Mesodermal cell (in vitro differentiated cells): ENCODE results near the gene MALAT1.

Experiments
- H3K27ac ChIP-seq: 2 replicates; pipeline ENCODE4 v1.7.0; 2013; ENCODE audit warnings: mild to moderate bottlenecking, low read depth, low read length, moderate library complexity; ENCODE audit not compliant: severe bottlenecking
- H3K36me3 ChIP-seq: 2 replicates; pipeline ENCODE4 v1.7.1; 2013; ENCODE audit warnings: mild to moderate bottlenecking, low read length, moderate library complexity; ENCODE audit not compliant: control insufficient read depth, insufficient read depth
- H3K4me1 ChIP-seq: one replicate; pipeline ENCODE4 v1.7.1; 2013; ENCODE audit warnings: mild to moderate bottlenecking, low read length; ENCODE audit not compliant: insufficient read depth, control insufficient read depth, poor library complexity, severe bottlenecking
- H3K4me3 ChIP-seq: 2 replicates; pipeline ENCODE4 v1.7.0; 2013; ENCODE audit warnings: low read length, control low read depth, mild to moderate bottlenecking; ENCODE audit not compliant: insufficient read depth, poor library complexity, severe bottlenecking; ENCODE audit errors: extremely low read depth
- H3K9me3 ChIP-seq: 2 replicates; pipeline ENCODE4 v1.7.1; 2013; ENCODE audit warnings: mild to moderate bottlenecking, low read length, moderate library complexity; ENCODE audit not compliant: control insufficient read depth
- WGBS, 2 experiments: methylation state at CpG; one replicate each; pipeline ENCODE4 v1.1.5; 2013; ENCODE audit warnings: missing lambda C conversion rate in 2 of 2; ENCODE audit not compliant: insufficient coverage in 2 of 2; 5-methylcytosine and 5-hydroxymethylcytosine counted together

Gene MALAT1

DNA sequence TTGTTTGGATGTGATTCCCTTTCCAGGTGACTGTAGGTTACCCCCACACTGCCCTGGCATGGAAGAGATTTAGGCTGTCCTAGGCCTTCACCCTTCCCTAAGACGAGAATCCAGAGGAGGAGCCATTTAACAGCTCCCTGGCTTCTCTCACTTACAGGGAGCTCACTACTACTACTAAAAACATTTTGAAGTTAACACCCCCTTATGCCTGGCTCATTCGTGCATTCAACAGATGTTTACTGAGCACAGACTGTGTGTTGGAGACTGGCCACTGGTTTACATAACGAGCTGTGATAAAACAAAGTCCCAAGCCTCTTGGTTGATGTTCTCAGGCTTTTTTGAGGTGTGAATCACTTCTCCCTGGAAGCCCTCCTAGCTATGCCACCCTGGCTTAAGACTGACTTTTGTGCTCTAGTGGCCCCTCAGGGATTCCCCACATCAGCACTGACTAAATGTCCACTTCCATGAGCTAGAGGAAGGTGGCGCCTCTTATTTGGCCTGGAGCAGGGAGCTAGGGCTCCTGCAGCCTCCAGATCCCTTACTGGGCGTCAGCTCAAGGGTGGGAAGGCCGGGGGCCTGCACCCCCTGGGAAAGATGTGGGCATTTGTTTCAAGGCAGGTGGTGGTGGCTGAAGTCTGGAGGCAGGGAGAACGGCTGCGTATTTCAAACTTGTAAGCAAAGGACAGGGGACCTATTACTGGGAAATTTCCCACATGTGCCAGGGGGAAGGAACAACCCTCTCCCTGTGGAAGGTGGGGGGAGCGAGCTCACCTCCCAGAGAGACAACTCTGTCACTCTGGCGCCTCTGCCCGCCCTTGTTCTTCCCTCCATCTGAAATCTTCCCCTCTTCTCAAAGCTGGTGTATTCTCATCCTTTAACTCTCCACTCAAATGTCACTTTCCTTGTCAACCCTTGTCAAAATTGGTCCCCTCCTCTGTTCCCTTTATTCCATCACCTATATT lies 19.4 kb upstream of the MALAT1 start:
- peak overlapping the region; percentile 72 for H3K27ac ChIP-seq
- H3K4me3 ChIP-seq: no peak overlapping the region
- WGBS, 2 experiments: 65 to 66% methylated on average over 8 to 9 of the region's 11 CpGs
- peaks cover 51% of the 10 kb centered on the region for H3K4me1 ChIP-seq
- H3K36me3 ChIP-seq: no peaks in the 10 kb centered on the region
- no peaks in the 10 kb centered on the region for H3K9me3 ChIP-seq

DNA sequence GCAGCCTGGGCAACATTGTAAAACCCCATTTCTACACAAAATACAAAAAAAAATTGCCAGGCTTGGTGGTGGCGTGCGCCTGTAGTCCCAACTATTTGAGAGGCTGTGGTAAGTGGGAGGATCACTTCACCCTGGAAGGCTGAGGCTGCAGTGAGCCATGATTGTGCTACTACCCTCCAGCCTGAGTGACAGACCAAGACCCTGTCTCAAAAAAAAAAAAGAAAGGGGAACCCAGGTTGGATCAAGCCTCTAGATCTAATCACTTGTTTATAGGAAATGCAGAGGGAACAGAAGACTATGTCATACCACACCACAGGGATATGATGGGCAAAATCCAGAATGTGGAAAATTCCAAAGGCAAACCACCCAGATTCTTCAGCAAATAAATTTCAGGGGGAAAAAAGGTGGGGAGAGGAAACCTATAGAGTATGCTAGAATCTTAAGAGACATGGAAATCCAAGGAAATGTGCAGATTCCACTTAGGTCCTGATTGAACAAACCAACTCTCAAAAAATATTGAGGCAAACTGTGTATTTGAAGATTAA lies 16.5 kb upstream of the MALAT1 start:
- Histone ChIP-seq H3K9me3 (no peaks in the 10 kb centered on the region), H3K4me3 (no peak overlapping the region), H3K27ac (peak overlapping the region; percentile 93), H3K36me3 (no peaks in the 10 kb centered on the region), H3K4me1 (peaks cover 64% of the 10 kb centered on the region)
- no CpG with 5 or more reads among the region's 2 CpGs for WGBS, 2 experiments

DNA sequence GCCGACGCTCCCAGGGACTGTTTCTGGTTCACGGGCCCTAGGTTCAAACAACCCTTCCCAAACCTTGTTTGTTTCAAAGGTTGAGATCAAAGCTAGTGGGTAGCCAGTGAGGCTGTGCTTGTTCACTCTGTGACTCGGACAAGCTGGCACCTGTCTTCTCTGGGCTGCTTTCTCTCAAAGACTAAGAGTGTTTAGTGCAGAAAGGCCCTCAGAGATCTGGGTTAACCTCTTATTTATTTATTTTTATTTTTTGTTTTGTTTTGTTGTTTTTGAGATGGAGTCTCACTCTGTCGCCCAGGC lies 13.0 kb upstream of the MALAT1 start:
- H3K36me3 ChIP-seq: no peaks in the 10 kb centered on the region
- no peak overlapping the region for H3K4me3 ChIP-seq
- H3K4me1 ChIP-seq: peaks cover 65% of the 10 kb centered on the region
- 67 to 70% methylated on average over 4 of the region's 5 CpGs for WGBS, 2 experiments
- H3K27ac ChIP-seq: peak overlapping the region; percentile 75
- H3K9me3 ChIP-seq: no peaks in the 10 kb centered on the region

DNA sequence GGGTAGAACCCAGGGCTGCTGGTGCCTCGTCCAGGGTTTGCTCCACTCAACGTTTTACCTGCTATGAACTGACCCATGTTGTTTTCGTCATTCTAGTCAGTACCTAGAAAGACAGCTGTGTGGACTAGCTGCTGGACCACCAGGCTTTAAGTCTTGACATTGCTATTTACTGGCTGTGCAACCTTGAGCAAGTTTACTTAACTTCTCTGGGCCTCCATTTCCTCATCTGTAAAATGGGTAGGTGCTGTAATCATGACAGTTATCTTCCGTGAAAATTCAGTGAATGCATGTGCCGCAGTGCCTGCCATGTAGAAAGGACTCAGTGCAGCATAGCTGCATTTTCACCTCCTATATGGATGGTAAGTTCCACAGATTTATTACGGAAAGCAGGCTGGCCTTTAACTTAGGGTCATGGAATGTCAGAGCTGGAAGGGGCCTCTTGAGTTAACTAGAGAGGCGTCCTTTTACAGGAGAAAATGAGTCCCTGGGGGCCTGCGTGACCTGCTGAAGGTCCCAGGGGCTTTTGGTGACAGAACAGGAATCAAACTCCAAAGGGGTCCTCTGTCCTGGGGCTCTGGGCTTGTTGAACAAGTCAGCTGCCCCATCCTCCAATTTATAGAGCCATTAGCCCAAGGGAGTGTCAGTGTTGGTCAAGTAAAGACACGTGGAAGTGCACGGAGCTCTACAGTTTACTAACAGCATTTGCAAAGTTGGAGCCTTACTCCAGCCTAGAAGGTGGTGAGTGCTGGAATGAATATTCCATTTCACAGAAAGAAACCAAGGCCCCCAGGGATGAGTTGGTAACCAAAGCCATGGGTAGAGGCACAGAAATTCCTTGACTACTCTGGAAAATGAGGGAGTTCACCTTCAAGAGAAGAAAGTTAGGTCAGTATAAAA lies 12.0 kb upstream of the MALAT1 start:
- H3K27ac ChIP-seq: peak overlapping the region; percentile 96
- 86 to 97% methylated on average over 8 to 9 of the region's 10 CpGs for WGBS, 2 experiments
- no peaks in the 10 kb centered on the region for H3K9me3 ChIP-seq
- no peak overlapping the region for H3K4me3 ChIP-seq
- peaks cover 68% of the 10 kb centered on the region for H3K4me1 ChIP-seq
- no peaks in the 10 kb centered on the region for H3K36me3 ChIP-seq

DNA sequence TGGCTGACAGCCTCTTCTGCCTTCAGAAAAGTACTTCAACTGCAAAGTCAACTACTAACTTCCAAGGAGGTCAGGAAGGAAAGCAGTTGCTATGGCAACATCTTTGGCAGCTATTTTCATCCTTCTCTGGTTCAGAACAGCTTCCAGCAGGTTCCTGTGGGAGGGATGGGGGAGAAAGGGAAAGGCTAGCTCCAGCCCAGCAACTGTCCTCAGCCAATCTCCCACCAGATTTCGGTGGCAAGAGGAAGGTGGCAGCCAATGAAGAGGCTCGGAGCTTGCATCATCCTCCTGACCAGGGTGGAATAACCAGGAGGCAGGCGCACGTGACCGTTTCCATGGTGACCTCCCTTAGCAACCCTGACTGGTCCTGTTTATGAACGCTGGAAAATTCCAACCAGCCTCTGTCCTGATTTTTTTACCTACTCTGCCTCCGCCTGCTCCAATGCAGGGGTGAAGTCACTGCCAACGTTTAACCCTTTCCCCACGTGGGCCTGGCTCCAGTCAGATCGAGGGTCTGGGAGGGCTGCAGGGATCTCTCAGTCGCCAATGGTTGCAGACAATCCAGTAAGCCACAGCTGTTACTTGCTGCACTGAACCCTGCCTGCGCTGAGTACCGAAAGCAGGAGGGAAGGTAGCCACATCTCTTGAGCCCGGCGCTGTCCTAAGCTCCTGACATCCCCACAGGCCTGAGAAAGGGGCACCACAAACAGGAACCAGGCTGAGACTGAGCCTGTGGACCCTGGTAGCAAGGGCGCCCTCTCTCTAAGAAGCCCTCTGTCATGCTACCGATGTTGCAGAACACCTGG lies 11.2 kb upstream of the MALAT1 start:
- H3K4me1 ChIP-seq: peaks cover 68% of the 10 kb centered on the region
- peak overlapping the region; percentile 98 for H3K27ac ChIP-seq
- WGBS, 2 experiments: 5 to 6% methylated on average over 16 to 17 of the region's 17 CpGs
- H3K4me3 ChIP-seq: peak overlapping the region; percentile 25
- no peaks in the 10 kb centered on the region for H3K36me3 ChIP-seq
- H3K9me3 ChIP-seq: no peaks in the 10 kb centered on the region

DNA sequence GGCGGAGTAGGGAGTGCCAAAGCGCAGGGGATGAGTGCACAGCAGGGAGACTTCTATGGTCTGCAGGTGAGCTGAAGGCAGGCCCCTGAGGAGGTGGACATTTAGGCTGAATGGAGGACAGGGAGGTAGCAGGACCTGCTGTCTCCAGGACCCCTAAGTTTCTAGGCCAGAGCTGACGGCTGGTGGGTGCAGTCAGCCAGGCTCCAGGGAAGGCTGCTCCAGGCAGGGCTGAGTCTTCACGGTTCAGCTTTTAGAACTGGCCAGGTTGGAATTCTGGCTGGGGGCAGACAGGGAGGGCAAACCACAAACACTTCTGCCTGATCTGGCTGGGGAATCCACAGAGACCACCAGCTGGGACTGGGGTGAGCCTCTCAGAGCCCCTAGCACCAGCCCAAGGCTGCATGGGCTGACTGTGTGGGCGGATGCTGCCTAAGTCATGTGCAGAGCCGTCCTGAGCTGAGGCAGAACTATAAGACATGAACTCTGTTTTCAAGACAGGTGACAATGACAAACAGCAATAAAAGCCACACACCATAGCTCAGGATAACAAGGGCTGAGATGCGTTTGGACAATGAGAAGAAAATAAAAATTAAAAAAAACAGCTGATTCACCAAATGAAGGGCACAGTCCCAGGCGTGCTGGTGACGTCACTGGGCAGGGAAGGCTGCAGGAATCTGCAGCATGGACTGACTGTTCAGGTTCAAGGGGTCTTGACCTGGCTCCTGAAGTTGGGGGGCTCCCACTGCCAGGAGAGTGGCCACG lies 10.4 kb upstream of the MALAT1 start:
- H3K4me1 ChIP-seq: peaks cover 72% of the 10 kb centered on the region
- H3K27ac ChIP-seq: peak overlapping the region; percentile 98
- H3K9me3 ChIP-seq: no peaks in the 10 kb centered on the region
- H3K36me3 ChIP-seq: no peaks in the 10 kb centered on the region
- WGBS, 2 experiments: 49 to 62% methylated on average over 7 to 9 of the region's 10 CpGs
- H3K4me3 ChIP-seq: peak overlapping the region; percentile 25

DNA sequence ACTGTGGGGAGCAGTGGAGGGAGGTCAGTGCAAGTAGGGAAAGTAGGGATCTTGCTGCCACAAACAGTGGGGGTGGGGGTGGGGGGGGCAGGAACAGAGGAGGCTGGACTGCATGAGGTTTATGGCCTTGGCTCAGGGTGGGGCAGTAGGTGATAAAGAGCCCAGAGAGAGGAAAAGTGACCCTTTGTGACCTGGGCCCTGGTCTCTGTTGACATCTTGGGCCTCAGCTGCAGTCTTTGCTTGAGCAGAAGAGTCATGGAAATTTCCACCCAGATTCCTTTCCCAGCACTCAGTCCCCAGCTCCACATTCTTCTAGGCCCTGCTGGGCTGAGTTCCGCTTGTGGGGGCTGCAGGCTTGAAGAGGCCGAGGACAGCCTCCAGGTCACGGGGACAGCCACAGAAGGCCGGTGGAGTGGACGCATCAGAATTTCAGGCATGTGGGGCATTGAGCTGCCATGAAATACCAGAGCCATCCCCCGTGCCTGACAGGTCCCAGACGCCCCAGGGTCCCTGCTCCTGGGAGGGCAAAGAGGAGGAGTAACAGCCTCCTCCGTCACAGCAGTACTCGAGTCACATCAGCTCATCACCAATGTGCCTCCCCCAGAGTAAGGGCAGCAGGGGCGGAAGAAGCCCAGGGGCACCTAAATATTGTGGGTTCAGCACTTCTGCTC lies 9.7 kb upstream of the MALAT1 start:
- H3K9me3 ChIP-seq: no peaks in the 10 kb centered on the region
- WGBS, 2 experiments: 11 to 14% methylated on average over 7 to 9 of the region's 10 CpGs
- no peaks in the 10 kb centered on the region for H3K36me3 ChIP-seq
- H3K4me1 ChIP-seq: peaks cover 79% of the 10 kb centered on the region
- H3K4me3 ChIP-seq: peak overlapping the region; percentile 25
- peak overlapping the region; percentile 98 for H3K27ac ChIP-seq

DNA sequence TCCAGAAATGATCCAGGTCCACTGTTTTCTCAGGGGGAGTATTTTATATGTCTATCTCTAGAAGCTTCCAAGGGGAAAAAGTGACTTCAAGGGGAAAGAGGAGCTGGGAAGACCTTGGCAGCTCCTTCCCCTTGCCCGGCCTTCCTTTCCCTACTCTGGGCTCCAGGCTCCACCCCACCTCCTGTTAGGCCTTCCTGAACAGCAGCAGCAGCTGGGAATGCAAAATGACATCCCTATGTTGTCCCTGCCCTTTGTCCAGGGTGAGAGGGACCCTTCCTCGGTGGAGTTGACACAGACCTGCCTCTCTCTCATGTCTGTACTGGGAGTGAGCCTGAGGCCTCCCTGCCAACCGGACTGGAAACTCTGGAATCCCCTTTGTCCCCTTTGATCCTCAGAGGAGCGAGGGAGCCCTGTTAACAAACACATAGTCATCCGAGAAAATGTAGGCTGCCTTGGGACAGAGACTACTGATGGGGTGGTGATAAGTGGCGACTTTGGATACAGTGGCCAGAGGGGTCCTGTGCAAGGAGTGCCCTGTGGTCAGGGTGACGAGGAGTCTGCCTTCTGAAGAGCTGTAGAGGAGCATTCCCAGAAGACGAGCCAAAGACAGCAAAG lies 9.0 kb upstream of the MALAT1 start:
- Histone ChIP-seq H3K4me1 (peaks cover 86% of the 10 kb centered on the region), H3K4me3 (no peak overlapping the region)
- WGBS, 2 experiments: 36 to 41% methylated on average over 5 of the region's 8 CpGs

DNA sequence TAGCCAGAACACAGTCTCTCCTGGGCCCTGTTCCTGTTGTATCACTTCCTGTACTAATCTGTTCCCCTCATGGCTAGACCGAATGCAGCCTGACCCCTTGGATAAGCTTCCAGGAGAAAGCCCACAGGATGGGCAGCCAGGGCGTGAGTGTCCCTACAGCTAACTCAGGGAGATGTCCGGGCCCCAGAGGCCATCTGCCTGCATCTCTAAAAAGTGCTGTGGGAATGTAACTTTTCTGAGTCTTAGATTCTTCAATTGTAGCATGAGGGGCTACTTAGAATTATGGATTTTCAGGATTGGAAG lies 7.7 kb upstream of the MALAT1 start:
- no peak overlapping the region for H3K4me3 ChIP-seq
- H3K9me3 ChIP-seq: no peaks in the 10 kb centered on the region
- peak overlapping the region; percentile 98 for H3K27ac ChIP-seq
- WGBS, 2 experiments: 87 to 88% methylated on average over 3 of the region's 3 CpGs
- no peaks in the 10 kb centered on the region for H3K36me3 ChIP-seq
- peaks cover 82% of the 10 kb centered on the region for H3K4me1 ChIP-seq

More for the DNA sequence above, 9.0 kb upstream of the MALAT1 start:
- H3K36me3 ChIP-seq: no peaks in the 10 kb centered on the region
- peak overlapping the region; percentile 98 for H3K27ac ChIP-seq
- H3K9me3 ChIP-seq: no peaks in the 10 kb centered on the region
